ENCODE data around the gene NEK10. TPM values are rescaled to one million over a fixed set of nuclear protein-coding genes. Genes with fewer than 3 reads are reported as not detected.

Gene NEK10
- total and polyA plus RNA-seq, 9 of the 15 experiments (the other 6 are each of a cell fraction or from before 2014, with no cell fraction given), result 0.07 TPM; not detected in 8

DNA sequence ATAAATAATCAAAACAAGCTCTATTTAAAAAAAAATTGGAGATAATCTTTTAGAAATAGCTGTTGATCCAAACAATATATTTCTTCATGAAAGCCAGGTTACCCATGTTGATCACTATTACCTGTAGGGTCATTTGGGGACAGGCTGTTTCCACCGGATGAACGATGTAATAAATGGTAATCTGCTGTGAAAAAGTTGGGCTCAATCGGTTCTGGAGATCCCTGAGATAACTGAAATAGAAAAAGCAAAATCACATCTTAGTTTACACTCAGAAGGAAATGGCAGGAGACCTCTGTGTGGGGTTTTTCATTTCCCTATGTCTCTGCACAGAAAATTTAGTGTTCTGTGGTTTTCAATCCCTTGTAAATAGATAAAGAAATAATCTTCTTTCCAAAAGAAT, 249.5 kb downstream of the NEK10 start (continued):
- TF ChIP-seq DNMT1 (IDR thresholded peaks at IDR 0.05), result no peak
- TF ChIP-seq ZNF12 (CRISPR knock-in tag; IDR thresholded peaks at IDR 0.05), result no peak
- TF ChIP-seq ZNF79 (CRISPR knock-in tag; IDR thresholded peaks at IDR 0.05; ENCODE audit: low read depth), result no peak
- TF ChIP-seq, protein P1, sequence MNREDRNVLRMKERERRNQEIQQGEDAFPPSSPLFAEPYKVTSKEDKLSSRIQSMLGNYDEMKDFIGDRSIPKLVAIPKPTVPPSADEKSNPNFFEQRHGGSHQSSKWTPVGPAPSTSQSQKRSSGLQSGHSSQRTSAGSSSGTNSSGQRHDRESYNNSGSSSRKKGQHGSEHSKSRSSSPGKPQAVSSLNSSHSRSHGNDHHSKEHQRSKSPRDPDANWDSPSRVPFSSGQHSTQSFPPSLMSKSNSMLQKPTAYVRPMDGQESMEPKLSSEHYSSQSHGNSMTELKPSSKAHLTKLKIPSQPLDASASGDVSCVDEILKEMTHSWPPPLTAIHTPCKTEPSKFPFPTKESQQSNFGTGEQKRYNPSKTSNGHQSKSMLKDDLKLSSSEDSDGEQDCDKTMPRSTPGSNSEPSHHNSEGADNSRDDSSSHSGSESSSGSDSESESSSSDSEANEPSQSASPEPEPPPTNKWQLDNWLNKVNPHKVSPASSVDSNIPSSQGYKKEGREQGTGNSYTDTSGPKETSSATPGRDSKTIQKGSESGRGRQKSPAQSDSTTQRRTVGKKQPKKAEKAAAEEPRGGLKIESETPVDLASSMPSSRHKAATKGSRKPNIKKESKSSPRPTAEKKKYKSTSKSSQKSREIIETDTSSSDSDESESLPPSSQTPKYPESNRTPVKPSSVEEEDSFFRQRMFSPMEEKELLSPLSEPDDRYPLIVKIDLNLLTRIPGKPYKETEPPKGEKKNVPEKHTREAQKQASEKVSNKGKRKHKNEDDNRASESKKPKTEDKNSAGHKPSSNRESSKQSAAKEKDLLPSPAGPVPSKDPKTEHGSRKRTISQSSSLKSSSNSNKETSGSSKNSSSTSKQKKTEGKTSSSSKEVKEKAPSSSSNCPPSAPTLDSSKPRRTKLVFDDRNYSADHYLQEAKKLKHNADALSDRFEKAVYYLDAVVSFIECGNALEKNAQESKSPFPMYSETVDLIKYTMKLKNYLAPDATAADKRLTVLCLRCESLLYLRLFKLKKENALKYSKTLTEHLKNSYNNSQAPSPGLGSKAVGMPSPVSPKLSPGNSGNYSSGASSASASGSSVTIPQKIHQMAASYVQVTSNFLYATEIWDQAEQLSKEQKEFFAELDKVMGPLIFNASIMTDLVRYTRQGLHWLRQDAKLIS (CRISPR knock-in tag; IDR thresholded peaks at IDR 0.05), result no peak

DNA sequence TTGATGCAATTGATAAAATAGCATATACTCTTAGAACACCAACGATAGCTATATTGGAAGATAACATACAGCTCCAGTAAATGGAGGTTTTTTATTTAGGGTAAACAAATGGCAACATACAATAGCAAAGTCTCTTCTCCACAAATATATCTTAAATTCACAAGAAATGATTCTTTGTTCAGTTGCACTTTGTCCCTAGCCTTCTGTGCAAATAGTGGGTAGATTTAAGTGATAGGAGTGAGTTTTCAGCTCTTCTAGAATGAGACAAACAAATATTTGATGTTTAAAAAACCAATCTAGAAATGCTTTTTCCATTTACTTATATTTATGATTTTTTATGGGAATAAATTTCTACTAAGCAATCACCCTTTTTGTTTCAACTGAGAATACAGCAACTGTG, 253.8 kb downstream of the NEK10 start:
- Histone ChIP-seq H3K4me1 (replicated peaks in 1 of 2; ENCODE audit: control insufficient read depth in 2 of 2, insufficient read depth in 2 of 2, low read length in 2 of 2) (no peaks in the 10 kb centered on the region), H3K9ac (ENCODE audit: insufficient read depth in 1 of 2, low read depth in 2 of 2, low read length in 2 of 2) (no peak overlapping the region), H3K9me1 (ENCODE audit: control insufficient read depth, insufficient read depth, low read length) (no peaks in the 10 kb centered on the region), H4K20me1 (replicated peaks; ENCODE audit: control insufficient read depth, insufficient read depth, low read length) (no peaks in the 10 kb centered on the region), H3K36me3 (ENCODE audit: control insufficient read depth, insufficient read depth, low read length) (no peaks in the 10 kb centered on the region), H3K27me3 (ENCODE audit: control insufficient read depth in 2 of 2, insufficient read depth in 2 of 2, low read length in 2 of 2) (no peaks in the 10 kb centered on the region), H3K27ac (ENCODE audit: extremely low read depth, low read depth, low read length) (no peak overlapping the region), H3K4me3 (no peak overlapping the region), H3K9me3 (replicated peaks; ENCODE audit: control insufficient read depth, insufficient read depth, low read depth, low read length) (no peaks in the 10 kb centered on the region), H2AFZ (ENCODE audit: low read depth, low read length) (no peak overlapping the region), H3K4me2 (ENCODE audit: insufficient read depth, low read length) (no peak overlapping the region), H3K79me2 (ENCODE audit: control insufficient read depth, insufficient read depth, low read length) (no peaks in the 10 kb centered on the region)
- ATAC-seq (no peak), FAIRE-seq (no peak), DNase-seq (ENCODE audit: extremely low read depth in 1 of 4, low spot score in 3 of 4) (no peak)
- POLR2A ChIA-PET, result no interaction called here
- CTCF ChIA-PET (ENCODE audit: low intra/inter-chr PET ratio), result no interaction called here
- 0% methylated on average over 1 of the region's 1 CpG for WGBS (ENCODE audit: insufficient coverage, low coverage, missing lambda C conversion rate)
- intact Hi-C loops (cut with micrococcal nuclease) (no loop called here), in situ Hi-C loops (cut with MboI) (no loop called here)
- BruUV-seq (replicated peaks), result no TSS peak
- TF ChIP-seq MAFF (IDR thresholded peaks at IDR 0.05; ENCODE audit: low read length) (no peak), CC2D1A (IDR thresholded peaks at IDR 0.05) (no peak), ZNF76 (CRISPR knock-in tag; IDR thresholded peaks at IDR 0.05; ENCODE audit: borderline replicate concordance) (no peak), JUN (IDR thresholded peaks at IDR 0.05; ENCODE audit: borderline replicate concordance, low read depth, low read length) (no peak), JUN (CRISPR knock-in tag; IDR thresholded peaks at IDR 0.05; ENCODE audit: borderline replicate concordance) (no peak), MYBL2 (IDR thresholded peaks at IDR 0.05; ENCODE audit: low read depth) (no peak), MYBL2 (CRISPR knock-in tag; IDR thresholded peaks at IDR 0.05; ENCODE audit: borderline replicate concordance) (no peak), SRF (CRISPR knock-in tag; IDR thresholded peaks at IDR 0.05) (no peak)
- TF ChIP-seq, protein P2, sequence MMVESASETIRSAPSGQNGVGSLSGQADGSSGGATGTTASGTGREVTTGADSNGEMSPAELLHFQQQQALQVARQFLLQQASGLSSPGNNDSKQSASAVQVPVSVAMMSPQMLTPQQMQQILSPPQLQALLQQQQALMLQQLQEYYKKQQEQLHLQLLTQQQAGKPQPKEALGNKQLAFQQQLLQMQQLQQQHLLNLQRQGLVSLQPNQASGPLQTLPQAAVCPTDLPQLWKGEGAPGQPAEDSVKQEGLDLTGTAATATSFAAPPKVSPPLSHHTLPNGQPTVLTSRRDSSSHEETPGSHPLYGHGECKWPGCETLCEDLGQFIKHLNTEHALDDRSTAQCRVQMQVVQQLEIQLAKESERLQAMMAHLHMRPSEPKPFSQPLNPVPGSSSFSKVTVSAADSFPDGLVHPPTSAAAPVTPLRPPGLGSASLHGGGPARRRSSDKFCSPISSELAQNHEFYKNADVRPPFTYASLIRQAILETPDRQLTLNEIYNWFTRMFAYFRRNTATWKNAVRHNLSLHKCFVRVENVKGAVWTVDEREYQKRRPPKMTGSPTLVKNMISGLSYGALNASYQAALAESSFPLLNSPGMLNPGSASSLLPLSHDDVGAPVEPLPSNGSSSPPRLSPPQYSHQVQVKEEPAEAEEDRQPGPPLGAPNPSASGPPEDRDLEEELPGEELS (CRISPR knock-in tag; IDR thresholded peaks at IDR 0.05; ENCODE audit: borderline replicate concordance), result no peak
- TF ChIP-seq, protein P3, sequence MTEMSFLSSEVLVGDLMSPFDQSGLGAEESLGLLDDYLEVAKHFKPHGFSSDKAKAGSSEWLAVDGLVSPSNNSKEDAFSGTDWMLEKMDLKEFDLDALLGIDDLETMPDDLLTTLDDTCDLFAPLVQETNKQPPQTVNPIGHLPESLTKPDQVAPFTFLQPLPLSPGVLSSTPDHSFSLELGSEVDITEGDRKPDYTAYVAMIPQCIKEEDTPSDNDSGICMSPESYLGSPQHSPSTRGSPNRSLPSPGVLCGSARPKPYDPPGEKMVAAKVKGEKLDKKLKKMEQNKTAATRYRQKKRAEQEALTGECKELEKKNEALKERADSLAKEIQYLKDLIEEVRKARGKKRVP (CRISPR knock-in tag; IDR thresholded peaks at IDR 0.05), result no peak
